ENCODE results near the gene KLF13. TPM values are rescaled to one million over a fixed set of nuclear protein-coding genes. Genes with fewer than 3 reads are reported as not detected.

Gene KLF13
- total and polyA plus RNA-seq, 4 donors: 27.2 to 58.7 (median 33.6) TPM

DNA sequence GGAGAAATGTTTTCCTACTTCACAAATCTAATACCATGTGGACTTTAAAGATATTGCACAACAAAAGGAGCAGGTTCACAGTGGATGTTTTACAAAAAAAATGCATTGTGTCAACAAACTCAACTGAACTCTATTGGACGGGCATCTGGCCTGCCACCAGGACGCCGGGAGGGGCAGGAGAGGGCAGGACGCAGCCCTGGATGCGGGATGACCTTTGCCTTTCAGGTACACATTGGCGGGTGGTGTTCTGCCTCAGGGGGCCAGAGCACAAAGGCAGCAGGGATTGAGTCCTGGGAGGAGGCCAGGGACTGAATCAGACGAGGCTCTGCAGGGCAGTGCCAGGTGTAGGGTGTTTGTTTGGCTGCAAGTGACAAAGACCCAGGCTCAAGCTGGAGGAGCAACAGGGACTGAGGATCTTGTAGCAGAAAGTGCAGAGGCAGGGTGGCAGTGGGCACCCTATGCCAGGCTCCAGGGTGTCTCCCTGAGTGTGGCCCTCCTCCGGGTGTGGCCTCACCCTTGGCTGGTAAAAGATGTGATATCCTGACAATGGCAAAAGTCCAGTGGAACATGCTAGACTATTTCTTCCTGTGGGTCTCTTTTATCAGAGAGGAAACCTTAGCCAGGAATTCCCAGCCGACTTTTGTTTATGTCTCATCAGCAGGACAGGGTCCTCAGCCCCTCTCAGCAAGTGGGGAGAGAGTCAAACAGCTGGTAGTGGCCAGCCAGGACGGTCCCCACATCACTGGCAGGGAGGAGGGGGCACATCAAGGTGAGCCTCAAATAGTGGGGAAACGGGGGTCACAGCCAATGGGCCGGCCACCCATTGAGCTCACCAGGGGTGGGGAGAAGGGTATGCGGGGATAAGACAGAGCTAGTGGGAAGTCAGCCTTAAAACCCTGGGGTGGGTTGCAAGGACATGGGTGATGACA lies 29.7 kb upstream of the KLF13 start:
- intact Hi-C loops (cut with DNase I): no loop called here
- H3K27ac ChIP-seq (ENCODE audit: low read depth in 1 of 2, low read length in 2 of 2): no peak overlapping the region
- no peak for DNase-seq
- H3K9me3 ChIP-seq (ENCODE audit: control insufficient read depth, low read length): peaks cover 2% of the 10 kb centered on the region
- no peaks in the 10 kb centered on the region for H3K4me1 ChIP-seq (ENCODE audit: control insufficient read depth in 1 of 2, insufficient read depth in 2 of 2, low read length in 2 of 2)
- no peak overlapping the region for H3K4me3 ChIP-seq (ENCODE audit: low read length in 2 of 2)
- H3K36me3 ChIP-seq (ENCODE audit: control insufficient read depth in 1 of 2, insufficient read depth in 2 of 2, low read length in 1 of 2): no peaks in the 10 kb centered on the region
- 55 to 58% methylated on average over 13 of the region's 13 CpGs for WGBS, 2 donors
- no peaks in the 10 kb centered on the region for H3K27me3 ChIP-seq (ENCODE audit: control insufficient read depth in 1 of 2, insufficient read depth in 2 of 2, low read length in 1 of 2)
- ATAC-seq (ENCODE audit: low FRiP score): no peak

DNA sequence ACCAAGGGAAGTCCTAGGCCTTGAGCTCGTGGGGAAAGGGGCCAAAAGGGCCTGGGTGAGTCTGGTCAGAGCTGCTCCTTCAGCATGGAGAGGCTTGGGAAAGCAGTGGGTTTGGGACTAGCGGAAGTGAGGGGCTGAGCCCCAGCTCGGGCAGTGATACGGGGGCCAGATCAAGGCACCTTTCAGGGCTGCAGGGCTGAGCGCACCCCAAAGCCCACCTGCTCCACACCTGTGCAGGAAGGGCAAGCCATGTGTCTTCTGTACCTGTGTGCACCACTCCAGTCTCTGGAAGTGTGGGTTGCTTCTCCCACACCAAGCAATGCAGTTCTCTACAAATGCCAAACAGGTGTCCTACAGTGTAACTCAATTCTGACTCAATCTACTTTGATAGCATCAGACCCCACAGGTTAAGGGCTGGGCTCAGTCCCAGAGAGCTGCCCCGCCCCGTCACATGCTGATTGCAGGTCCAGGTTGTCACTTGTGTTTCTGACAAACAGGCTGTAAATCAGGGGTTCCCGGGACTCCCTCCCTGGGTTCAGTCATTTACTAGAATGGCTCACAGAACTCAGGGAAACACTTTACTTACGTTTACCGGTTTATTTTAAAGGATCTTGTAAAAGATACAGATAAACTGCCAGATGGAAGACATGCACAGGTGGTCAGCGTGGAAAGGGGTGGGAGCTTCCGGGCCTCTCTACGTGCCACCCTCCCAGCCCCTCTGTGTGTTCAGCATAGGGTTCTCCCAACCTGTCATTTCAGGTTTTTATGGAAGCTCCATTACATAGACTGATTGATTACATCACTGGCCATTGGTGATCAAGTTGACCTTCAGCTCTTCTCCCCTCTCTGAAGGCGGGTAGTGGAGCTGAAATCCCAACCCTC lies 28.8 kb upstream of the KLF13 start:
- Histone ChIP-seq H3K27me3 (ENCODE audit: control insufficient read depth in 1 of 2, insufficient read depth in 2 of 2, low read length in 1 of 2) (no peaks in the 10 kb centered on the region), H3K27ac (ENCODE audit: low read depth in 1 of 2, low read length in 2 of 2) (no peak overlapping the region), H3K9me3 (ENCODE audit: control insufficient read depth, low read length) (peaks cover 1% of the 10 kb centered on the region), H3K36me3 (ENCODE audit: control insufficient read depth in 1 of 2, insufficient read depth in 2 of 2, low read length in 1 of 2) (no peaks in the 10 kb centered on the region), H3K4me3 (ENCODE audit: low read length in 2 of 2) (no peak overlapping the region), H3K4me1 (ENCODE audit: control insufficient read depth in 1 of 2, insufficient read depth in 2 of 2, low read length in 2 of 2) (no peaks in the 10 kb centered on the region)
- DNase-seq (no peak), ATAC-seq (ENCODE audit: low FRiP score) (no peak)
- WGBS, 2 donors: 90 to 93% methylated on average over 14 of the region's 14 CpGs
- intact Hi-C loops (cut with DNase I): no loop called here

DNA sequence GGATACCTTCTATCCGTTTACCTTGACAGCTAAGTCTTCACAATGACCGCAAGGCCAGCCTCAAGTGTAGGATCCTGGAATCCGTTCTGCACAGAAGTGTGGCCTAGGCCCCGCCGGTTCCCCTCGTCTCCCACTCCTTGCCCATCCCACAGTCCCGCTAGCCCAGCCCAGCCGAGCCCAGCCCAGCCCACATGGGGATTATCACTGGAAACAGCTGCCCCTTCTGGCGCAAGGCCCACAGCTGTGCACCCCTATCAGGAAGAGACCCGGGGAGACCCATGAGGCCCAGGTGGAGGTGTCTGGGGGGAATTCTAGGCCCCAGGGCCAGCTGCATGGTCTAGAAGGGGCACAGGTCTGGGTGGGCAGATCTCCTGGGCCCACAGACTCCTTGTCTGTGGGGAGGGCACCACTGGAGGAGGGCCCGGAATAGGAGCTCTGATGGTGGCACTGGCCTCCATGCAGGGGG lies 27.9 kb upstream of the KLF13 start:
- WGBS, 2 donors: 94 to 96% methylated on average over 11 of the region's 11 CpGs
- Histone ChIP-seq H3K4me1 (ENCODE audit: control insufficient read depth in 1 of 2, insufficient read depth in 2 of 2, low read length in 2 of 2) (no peaks in the 10 kb centered on the region), H3K4me3 (ENCODE audit: low read length in 2 of 2) (no peak overlapping the region), H3K9me3 (ENCODE audit: control insufficient read depth, low read length) (no peaks in the 10 kb centered on the region), H3K27me3 (ENCODE audit: control insufficient read depth in 1 of 2, insufficient read depth in 2 of 2, low read length in 1 of 2) (no peaks in the 10 kb centered on the region), H3K27ac (ENCODE audit: low read depth in 1 of 2, low read length in 2 of 2) (no peak overlapping the region), H3K36me3 (ENCODE audit: control insufficient read depth in 1 of 2, insufficient read depth in 2 of 2, low read length in 1 of 2) (no peaks in the 10 kb centered on the region)
- intact Hi-C loops (cut with DNase I): no loop called here
- DNase-seq: no peak
- no peak for ATAC-seq (ENCODE audit: low FRiP score)

DNA sequence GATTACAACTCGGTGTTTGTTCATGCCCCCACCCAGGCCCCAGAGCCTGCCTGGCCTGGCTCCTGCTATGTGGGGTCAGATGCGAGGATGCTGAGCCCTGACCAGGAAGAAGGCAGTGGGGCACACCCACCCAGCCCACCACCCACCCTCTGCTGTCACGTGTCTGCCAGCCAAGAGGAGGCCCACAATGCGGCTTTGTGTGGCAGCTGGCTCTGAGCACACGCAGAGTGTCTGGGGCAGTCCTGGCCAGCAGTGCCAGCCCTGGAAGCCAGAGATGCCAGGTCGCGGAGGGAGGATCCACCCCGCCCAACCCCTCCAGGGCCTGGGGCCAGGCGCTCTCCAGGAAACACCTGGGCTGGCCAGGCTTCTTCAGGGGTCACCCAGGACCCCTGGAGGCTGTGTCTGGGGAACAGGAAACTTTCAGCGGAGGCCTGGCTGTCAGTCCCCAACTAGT lies 26.4 kb upstream of the KLF13 start:
- no peaks in the 10 kb centered on the region for H3K27me3 ChIP-seq (ENCODE audit: control insufficient read depth in 1 of 2, insufficient read depth in 2 of 2, low read length in 1 of 2)
- 86 to 88% methylated on average over 10 of the region's 10 CpGs for WGBS, 2 donors
- H3K4me1 ChIP-seq (ENCODE audit: control insufficient read depth in 1 of 2, insufficient read depth in 2 of 2, low read length in 2 of 2): no peaks in the 10 kb centered on the region
- H3K9me3 ChIP-seq (ENCODE audit: control insufficient read depth, low read length): no peaks in the 10 kb centered on the region
- DNase-seq (no peak), ATAC-seq (ENCODE audit: low FRiP score) (no peak)
- H3K36me3 ChIP-seq (ENCODE audit: control insufficient read depth in 1 of 2, insufficient read depth in 2 of 2, low read length in 1 of 2): no peaks in the 10 kb centered on the region
- H3K27ac ChIP-seq (ENCODE audit: low read depth in 1 of 2, low read length in 2 of 2): no peak overlapping the region
- intact Hi-C loops (cut with DNase I): no loop called here
- no peak overlapping the region for H3K4me3 ChIP-seq (ENCODE audit: low read length in 2 of 2)

DNA sequence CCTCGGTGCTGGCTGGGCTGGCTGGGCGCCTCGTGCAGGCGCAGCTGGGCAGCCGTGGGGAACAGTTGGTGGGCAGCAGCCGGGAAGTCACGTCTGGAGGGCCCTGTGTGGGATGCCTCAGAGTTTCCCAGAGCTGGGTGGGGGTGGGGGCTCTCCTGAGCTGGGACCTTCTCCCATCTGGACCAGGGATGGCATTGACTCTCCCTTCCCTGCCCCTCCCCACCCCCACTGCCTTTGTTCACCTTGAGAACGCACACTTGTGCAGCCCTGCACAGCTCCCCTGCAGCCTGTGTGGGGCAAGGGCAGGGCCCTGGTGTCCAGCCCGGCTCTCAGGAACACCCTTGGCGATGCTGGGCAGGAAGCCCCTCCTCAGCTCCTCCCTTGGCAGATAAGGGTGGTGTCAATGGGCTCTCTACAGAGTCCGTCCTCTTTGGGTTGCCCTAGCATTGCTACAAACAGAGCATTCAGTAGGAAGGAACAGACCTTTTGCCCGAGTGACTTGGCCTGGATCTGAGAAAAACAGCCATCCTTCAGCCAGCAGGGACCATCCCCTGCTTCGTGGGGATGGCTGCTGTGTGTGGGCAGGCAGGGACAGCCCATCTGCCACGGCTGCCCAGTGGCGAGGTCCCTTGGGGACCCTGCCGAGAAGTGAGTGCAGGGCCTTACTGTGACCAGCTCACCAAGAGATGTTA lies 25.5 kb upstream of the KLF13 start:
- H3K4me1 ChIP-seq (ENCODE audit: control insufficient read depth in 1 of 2, insufficient read depth in 2 of 2, low read length in 2 of 2): no peaks in the 10 kb centered on the region
- H3K4me3 ChIP-seq (ENCODE audit: low read length in 2 of 2): no peak overlapping the region
- no peaks in the 10 kb centered on the region for H3K27me3 ChIP-seq (ENCODE audit: control insufficient read depth in 1 of 2, insufficient read depth in 2 of 2, low read length in 1 of 2)
- WGBS, 2 donors: 53 to 61% methylated on average over 16 of the region's 16 CpGs
- no peak overlapping the region for H3K27ac ChIP-seq (ENCODE audit: low read depth in 1 of 2, low read length in 2 of 2)
- intact Hi-C loops (cut with DNase I): no loop called here
- ATAC-seq (ENCODE audit: low FRiP score) (no peak), DNase-seq (no peak)
- H3K9me3 ChIP-seq (ENCODE audit: control insufficient read depth, low read length): no peaks in the 10 kb centered on the region
- H3K36me3 ChIP-seq (ENCODE audit: control insufficient read depth in 1 of 2, insufficient read depth in 2 of 2, low read length in 1 of 2): no peaks in the 10 kb centered on the region

DNA sequence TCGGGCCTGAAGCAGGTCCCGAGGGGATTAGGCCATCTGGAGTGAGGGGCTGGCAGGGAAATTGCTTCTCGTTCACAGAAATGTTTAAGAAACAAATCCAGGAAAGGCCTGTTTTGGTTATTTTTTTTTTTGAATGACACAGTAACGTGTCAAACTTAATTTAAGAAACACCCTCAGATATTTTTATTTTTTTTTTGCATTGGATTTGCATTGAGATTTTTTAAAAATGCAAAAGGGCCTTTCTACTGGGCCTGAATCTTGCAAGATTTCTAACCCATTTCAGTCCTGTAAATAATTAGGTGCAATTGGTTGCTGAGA lies 25.0 kb upstream of the KLF13 start:
- Histone ChIP-seq H3K27ac (ENCODE audit: low read depth in 1 of 2, low read length in 2 of 2) (no peak overlapping the region), H3K36me3 (ENCODE audit: control insufficient read depth in 1 of 2, insufficient read depth in 2 of 2, low read length in 1 of 2) (no peaks in the 10 kb centered on the region), H3K27me3 (ENCODE audit: control insufficient read depth in 1 of 2, insufficient read depth in 2 of 2, low read length in 1 of 2) (no peaks in the 10 kb centered on the region), H3K4me1 (ENCODE audit: control insufficient read depth in 1 of 2, insufficient read depth in 2 of 2, low read length in 2 of 2) (no peaks in the 10 kb centered on the region), H3K4me3 (ENCODE audit: low read length in 2 of 2) (no peak overlapping the region), H3K9me3 (ENCODE audit: control insufficient read depth, low read length) (no peaks in the 10 kb centered on the region)
- WGBS, 2 donors: 9 to 20% methylated on average over 4 of the region's 4 CpGs
- intact Hi-C loops (cut with DNase I): no loop called here
- ATAC-seq (ENCODE audit: low FRiP score) (no peak), DNase-seq (no peak)

DNA sequence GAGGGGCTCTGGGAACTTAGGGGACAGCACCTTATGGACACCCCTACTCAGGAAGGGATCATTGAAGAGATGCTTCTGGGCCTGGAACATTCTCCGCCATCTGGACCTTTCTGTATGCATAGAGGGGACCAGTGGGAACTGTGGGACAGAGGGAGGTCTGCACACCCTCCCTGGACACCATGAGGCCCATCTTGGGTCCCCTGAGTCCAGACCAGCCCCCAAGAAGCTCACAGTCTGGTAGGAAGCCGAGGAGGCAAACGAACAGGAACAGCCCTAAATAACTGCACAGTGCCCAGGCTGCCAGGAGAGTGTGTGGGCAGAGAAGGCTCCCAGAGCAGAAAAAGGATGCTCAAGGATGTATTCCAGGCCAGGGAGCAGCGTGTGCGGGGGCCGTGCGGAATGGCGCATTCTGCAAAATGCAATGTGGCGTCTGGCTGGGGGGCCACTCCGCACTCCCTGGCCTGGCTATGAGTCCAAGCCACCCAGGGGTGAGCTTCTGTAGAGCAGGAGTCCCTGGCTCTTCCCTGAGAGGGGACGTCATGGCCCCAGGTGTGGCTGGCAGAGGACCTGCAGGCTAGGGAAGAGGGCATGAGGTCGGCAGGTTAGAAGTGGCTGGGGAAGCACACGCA lies 24.5 kb upstream of the KLF13 start:
- ATAC-seq (ENCODE audit: low FRiP score): no peak
- no peaks in the 10 kb centered on the region for H3K4me1 ChIP-seq (ENCODE audit: control insufficient read depth in 1 of 2, insufficient read depth in 2 of 2, low read length in 2 of 2)
- intact Hi-C loops (cut with DNase I): no loop called here
- no peaks in the 10 kb centered on the region for H3K27me3 ChIP-seq (ENCODE audit: control insufficient read depth in 1 of 2, insufficient read depth in 2 of 2, low read length in 1 of 2)
- H3K27ac ChIP-seq (ENCODE audit: low read depth in 1 of 2, low read length in 2 of 2): no peak overlapping the region
- no peaks in the 10 kb centered on the region for H3K9me3 ChIP-seq (ENCODE audit: control insufficient read depth, low read length)
- 92 to 93% methylated on average over 13 of the region's 13 CpGs for WGBS, 2 donors
- no peak overlapping the region for H3K4me3 ChIP-seq (ENCODE audit: low read length in 2 of 2)
- DNase-seq: no peak
- H3K36me3 ChIP-seq (ENCODE audit: control insufficient read depth in 1 of 2, insufficient read depth in 2 of 2, low read length in 1 of 2): no peaks in the 10 kb centered on the region
